GM18498 (cell line): ENCODE measurements around the gene ANKS1B.
A peak's percentile ranks its signal among the peaks of the same experiment; 100 is the strongest.
"Not testable (repeated sequence)": the region's sequence is repeated elsewhere in the genome, so short reads cannot be mapped to it uniquely, and the experiment has no call there.

Experiments used
- ATAC-seq: cut with Tn5 transposase; IDR thresholded peaks from one replicate; pipeline ENCODE4 v1.9.1; 2021; ENCODE audit warnings: mild to moderate bottlenecking, moderate library complexity; ENCODE audit not compliant: unreplicated experiment

Gene ANKS1B

DNA sequence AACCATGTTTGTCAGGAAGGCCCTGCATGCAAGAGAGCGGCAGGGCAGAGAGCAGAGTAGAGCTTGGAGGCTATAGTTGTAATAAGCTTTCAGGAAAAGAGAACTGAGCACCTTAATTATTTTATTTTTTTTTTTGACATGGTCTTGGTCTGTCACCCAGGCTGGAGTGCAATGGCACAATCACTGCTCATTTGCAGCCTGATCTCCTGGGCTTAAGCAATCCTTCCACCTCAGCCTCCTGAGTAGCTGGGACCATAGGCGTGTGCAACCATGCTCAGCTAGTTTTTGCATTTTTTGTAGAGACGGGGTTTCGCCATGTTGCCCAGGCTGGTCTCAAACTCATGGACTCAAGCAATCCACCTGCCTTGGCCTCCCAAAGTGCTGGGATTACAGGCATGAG is 950.5 kb downstream of the ANKS1B start:
- not testable (repeated sequence) for ATAC-seq

DNA sequence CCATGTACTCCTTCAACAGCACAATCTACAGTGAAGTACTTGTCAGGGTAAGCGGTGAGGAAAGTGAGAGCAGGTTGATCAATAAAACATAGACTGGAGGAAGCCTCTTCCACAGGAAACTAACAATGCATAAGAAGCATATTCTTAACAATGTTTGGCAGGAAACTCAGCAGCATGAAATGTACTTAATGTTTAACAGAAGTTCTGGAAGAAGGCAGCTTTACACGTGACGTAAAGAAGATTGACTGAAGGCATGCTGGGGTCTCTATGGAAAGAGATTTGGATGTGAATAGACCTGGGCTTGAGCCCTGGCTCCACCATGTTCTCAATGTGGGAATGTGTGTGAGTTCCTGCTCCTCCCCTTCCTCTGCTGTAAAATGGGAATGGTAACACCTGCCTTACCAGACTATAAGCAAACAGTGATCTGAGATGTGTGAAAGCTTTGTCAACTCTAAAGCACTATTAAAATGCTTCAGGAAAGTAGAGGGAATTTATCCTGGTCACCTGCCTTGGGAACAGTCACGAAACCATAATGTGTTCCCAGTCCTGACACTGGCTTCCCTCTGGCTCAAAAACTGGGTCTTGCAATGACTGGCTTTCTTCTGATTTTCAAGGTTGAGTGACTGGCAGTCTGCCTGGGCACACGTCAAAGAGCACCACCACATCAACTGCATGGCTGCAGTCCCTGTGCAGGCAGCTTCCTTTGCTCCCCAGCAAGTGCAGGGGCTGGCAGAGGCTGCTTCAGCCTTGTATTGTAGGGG is 955.0 kb downstream of the ANKS1B start:
- no peak for ATAC-seq

- ATAC-seq, result no peak
Observed at GRCh38 chr12:99027461-99027860, 957.3 kb downstream of the ANKS1B start.

- ATAC-seq, result no peak
Observed at GRCh38 chr12:99027055-99027393, 957.7 kb downstream of the ANKS1B start.

GRCh38 chr12:99026332-99027054 is 958.2 kb downstream of the ANKS1B start:
- peak; percentile 62 for ATAC-seq

- no peak for ATAC-seq
Observed at GRCh38 chr12:99024870-99025269, 959.9 kb downstream of the ANKS1B start.

GRCh38 chr12:99024191-99024590 is 960.5 kb downstream of the ANKS1B start:
- ATAC-seq, result no peak

DNA sequence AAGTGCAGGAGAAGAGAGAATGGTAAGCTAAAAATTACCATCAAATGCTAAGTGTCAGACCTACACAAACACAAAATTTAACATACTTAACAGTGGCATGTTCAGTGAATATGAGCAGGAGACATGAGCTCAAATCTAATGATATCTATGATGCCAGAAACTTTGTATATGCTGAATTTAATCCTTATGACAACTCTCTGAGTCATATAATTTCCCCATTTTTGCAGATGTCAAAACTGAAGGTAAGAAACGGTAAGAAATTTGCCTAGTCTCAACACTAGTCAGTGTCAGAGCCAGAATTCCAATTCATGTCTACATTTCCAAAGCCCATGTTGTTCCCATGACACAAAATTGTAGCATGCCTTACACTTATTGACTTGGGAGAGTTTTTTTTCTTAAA is 963.9 kb downstream of the ANKS1B start:
- no peak for ATAC-seq

GRCh38 chr12:99019798-99020197 is 964.9 kb downstream of the ANKS1B start:
- ATAC-seq, result no peak

- no peak for ATAC-seq
Observed at GRCh38 chr12:99017971-99018370, 966.8 kb downstream of the ANKS1B start.

DNA sequence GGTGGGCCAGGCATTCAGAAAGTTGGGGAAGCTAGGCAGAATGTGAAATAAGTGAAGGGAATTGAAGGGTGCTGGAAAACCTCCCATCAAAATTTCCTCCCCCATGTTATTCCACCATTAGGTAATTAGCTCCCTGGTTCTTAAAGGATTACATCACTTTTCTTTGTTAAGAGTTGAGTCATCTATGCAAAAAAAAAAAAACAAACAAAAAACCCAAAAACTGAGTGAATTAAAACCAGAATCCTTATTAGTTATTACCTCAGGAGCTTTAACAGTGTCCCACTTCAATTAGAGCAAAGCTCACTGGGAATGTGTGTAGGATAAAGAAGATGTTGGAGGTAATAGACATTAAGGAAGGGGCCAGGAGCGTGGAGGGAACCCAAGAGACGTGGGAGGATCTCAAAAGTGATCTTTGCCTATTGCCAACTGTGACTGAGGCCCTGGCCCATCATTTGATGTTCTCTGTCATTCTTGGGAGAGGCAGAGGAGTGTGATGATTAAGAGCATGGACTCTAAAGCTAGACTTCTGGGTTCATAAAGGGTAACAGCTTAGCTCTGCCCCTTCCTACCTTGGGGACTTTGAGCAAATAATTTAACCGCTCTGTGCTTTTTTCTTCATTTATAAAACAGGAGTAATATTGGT is 975.0 kb downstream of the ANKS1B start:
- no peak for ATAC-seq

DNA sequence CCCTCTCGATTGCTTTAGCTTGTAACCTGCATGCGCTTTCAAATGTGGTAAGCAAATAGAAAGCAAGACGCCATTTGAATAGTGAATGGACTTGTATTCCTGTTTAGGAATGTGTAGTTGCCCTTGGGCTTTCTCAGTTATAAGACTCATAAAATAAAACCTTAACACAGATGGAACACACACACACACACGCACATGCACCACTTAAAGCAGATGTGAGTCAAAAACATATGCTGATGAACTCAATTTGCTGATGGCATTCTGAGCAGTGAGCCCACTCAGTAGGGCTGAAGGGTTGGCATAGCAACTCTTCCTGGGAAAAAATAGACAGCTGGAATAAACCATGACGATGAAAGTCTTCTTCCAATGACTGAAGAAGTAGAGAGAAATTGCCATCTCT is 979.1 kb downstream of the ANKS1B start:
- no peak for ATAC-seq

DNA sequence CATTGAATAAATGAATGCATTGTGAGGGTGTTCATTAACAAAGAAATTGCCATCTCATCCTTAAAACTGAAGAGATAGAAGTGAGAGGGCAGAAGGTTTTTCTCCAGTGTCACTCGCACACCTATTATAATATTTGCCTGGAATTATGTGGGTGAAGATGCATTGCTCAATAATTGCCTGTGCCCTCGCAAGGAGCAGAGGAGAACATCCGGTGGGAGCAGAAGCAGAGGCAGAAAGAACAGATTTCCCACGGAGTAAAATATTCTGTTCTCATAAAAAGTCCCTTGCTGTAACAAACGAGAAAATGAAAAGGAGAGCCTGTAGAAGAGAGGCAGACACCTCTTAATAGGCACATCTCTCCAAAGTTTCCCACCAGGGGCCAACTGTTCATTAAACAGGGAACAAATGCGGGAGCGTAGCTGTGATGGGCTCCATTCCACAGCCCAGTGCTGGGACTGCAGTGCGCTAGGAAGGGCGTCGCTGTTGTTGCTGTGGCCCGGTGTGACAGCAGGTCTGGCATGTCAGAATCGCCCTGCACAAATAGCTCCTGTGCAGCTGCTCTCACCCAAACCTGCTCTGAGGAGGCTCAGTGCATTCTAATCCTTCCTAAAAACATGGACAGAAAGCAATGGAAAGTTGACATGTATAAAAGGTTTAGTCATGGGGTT is 979.8 kb downstream of the ANKS1B start:
- no peak for ATAC-seq

DNA sequence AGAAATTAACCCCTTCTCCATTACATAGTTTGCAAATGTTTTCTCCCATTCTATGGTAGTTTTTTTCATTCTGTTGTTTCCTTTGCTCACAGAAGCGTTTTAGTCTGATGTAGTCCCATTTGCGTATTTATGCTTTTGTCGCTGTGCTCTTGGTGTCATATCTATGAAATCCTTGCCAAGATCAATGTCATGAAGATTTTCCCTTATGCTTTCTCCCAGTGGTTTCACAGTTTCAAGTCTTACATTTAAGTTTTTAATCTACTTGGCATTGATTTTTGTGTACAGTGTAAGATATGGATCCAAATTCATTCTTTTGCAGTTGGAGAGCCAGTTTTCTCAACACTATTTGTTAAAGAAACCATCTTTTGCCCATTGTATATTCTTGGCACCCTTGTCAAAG is 982.0 kb downstream of the ANKS1B start:
- ATAC-seq, result no peak

DNA sequence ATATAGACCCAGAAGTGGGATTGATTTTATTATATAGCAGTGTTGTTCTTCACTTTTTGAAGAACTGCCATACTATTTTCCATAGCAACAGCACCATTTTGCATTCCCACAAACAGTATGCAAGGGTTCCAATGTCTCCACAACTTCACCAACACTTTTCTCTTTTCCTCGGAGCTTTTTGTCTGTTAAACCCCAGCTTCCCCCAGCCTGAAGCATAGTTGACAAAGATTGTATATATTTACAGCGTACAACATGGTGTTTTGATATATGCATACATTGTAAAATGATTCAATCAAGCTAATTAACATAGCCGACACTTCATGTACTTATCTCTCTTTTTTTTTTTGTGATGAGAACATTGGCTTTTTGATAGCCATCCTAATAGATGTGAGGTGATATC is 982.6 kb downstream of the ANKS1B start:
- ATAC-seq, result no peak

DNA sequence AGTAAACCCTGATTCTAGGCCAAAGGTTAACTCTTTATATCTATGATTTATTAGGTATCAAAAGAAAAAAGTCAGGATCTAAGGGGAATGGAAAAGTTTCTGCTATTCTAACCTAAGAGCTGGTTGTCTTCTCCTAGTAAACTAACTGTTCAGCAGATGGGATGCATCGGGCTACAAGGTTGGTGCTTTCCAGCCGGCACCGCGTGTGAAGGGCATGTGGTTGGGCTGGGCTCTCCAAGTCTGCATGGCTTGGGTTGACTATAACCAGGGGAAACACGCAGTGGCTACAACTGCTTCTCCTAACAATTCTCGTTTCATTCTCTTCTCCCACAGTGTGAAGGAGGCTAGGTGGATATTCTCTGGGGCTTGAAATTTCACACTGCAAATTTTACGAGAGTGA is 985.2 kb downstream of the ANKS1B start:
- no peak for ATAC-seq

DNA sequence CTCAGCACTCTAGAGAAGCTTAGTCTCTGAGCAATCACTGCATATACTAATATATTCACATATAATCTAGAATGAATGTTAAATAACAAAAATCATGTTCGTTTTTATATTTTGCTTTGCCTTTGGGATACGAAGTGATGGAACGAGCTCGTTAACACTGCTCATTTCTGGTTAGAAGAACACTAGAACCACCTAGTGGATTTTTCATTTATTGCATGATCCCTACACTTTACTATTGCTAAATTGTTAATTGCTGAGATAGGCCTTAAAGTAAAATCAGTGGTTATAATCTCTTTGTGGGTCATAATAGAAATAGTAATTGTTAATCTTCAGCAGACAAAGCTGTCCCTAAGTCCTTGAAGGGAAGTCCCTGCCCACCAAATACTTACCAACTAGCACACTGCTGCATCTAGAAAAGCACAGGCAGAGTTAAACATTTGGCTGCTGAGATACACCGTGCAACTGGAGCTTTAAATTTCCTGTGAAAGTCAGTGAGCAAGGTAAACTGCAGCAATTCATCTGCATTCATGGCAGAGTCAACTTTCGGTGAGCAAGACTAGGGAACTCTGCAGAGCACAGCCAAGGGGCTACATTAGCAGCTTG is 985.9 kb downstream of the ANKS1B start:
- peak; percentile 83 for ATAC-seq

GRCh38 chr12:98997899-98998298 is 986.8 kb downstream of the ANKS1B start:
- no peak for ATAC-seq

DNA sequence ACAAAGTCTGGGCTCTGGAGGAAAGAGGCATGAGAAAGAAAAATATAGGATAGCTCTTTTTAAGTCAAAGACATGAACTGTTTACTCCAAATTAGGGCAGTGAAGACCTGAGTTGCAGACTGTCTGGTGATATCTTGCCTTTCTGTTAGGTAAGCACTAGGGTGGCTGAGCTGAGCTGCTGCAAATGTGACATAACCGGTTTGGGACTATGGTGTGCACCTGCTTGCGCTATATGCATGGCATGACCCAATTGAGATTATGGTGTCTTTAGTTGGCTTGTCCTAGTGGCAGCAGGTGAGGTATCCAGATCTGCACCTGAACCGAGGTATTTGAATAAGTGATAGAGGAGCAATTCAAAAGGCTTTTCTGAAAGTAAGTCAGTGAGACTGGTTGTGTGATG is 994.1 kb downstream of the ANKS1B start:
- no peak for ATAC-seq

DNA sequence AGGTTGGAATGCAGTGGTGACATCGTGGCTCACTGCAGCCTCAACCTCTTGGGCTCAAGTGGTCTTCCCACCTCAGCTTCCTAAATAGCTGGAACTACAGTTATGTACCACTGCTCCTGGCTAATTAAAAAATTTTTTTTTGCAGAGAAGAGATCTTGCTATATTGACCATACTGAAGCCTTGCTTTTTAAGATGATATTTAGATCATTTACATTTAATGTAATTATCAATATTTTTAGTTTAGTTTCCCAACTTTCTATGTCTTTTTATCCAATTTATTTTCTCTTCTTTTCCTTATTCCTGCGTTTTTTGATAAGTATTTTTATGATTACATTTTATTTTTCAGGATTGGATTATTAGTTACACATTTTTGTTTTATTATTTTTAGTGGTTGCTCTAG is 999.6 kb downstream of the ANKS1B start:
- ATAC-seq, result no peak

DNA sequence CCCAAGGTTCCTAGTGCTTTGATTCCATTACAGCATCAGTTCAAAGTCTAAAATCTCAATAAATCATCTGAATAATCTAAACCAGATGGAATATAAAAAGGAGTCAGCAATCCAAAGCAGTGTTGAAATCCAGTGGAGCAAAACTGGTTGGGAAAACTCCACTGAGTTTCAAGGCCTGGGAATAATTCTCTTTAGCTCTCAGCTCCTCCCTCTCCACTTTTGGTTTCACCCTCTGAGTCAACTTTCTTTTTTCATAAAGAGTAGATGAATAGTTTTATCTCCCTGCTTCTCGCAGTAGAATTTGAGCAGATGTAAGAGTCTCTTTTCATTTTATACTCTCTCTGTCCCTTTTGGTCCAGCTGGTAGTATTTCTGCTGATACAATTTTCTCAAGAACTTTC is 1001.1 kb downstream of the ANKS1B start:
- peak; percentile 45 for ATAC-seq
